Mesendoderm (in vitro differentiated cells): Measurements from ENCODE around the gene MTIF3.

Source experiments
- DNase-seq: peaks from one replicate; pipeline ENCODE4 v3.0.0; 2013
- H2AK5ac ChIP-seq: 2 replicates; pipeline ENCODE4 v1.6.1; 2013; ENCODE audit warnings: low read length, inconsistent platforms
- H2BK120ac ChIP-seq: 2 replicates; pipeline ENCODE4 v1.6.1; 2013; ENCODE audit warnings: low read depth, mild to moderate bottlenecking, low read length, moderate library complexity, mixed read lengths
- H2BK15ac ChIP-seq: replicated peaks from 2 replicates; pipeline ENCODE4 v1.6.1; 2013; ENCODE audit warnings: low read depth, mild to moderate bottlenecking, moderate library complexity
- H2BK5ac ChIP-seq: 2 replicates; pipeline ENCODE4 v1.6.1; 2013; ENCODE audit warnings: low read length, inconsistent platforms
- H3K18ac ChIP-seq: 2 replicates; pipeline ENCODE4 v1.6.1; 2013; ENCODE audit warnings: mild to moderate bottlenecking, low read length, mixed read lengths
- H3K23ac ChIP-seq: one replicate; pipeline ENCODE4 v1.6.1; 2013; ENCODE audit warnings: low read length
- H3K27ac ChIP-seq: 2 replicates; pipeline ENCODE4 v1.5.1; 2013; ENCODE audit warnings: low read depth, mild to moderate bottlenecking, inconsistent platforms, low read length, moderate library complexity
- H3K27me3 ChIP-seq: 2 replicates; pipeline ENCODE4 v1.6.1; 2013; ENCODE audit warnings: low read length, control low read depth, mild to moderate bottlenecking, inconsistent platforms; ENCODE audit not compliant: insufficient read depth, poor library complexity
- H3K36me3 ChIP-seq: 2 replicates; pipeline ENCODE4 v1.6.1; 2013; ENCODE audit warnings: low read length, inconsistent platforms; ENCODE audit not compliant: control insufficient read depth, insufficient read depth
- H3K4ac ChIP-seq: one replicate; pipeline ENCODE4 v1.6.1; 2013; ENCODE audit warnings: low read depth, mild to moderate bottlenecking, low read length, moderate library complexity
- H3K4me1 ChIP-seq: 2 replicates; pipeline ENCODE4 v1.6.1; 2013; ENCODE audit warnings: low read depth, low read length, inconsistent platforms; ENCODE audit not compliant: control insufficient read depth
- H3K4me2 ChIP-seq: 2 replicates; pipeline ENCODE4 v1.6.1; 2013; ENCODE audit warnings: low read length
- H3K4me3 ChIP-seq: 2 replicates; pipeline ENCODE4 v1.5.1; 2013; ENCODE audit warnings: mild to moderate bottlenecking, low read length
- H3K56ac ChIP-seq: one replicate; pipeline ENCODE4 v1.6.1; 2013; ENCODE audit warnings: low read length
- H3K79me1 ChIP-seq: 2 replicates; pipeline ENCODE4 v1.6.1; 2013; ENCODE audit warnings: low read length, inconsistent platforms
- H3K79me2 ChIP-seq: 2 replicates; pipeline ENCODE4 v1.6.1; 2013; ENCODE audit warnings: mild to moderate bottlenecking, low read length; ENCODE audit not compliant: control insufficient read depth, insufficient read depth
- H3K9ac ChIP-seq: 2 replicates; pipeline ENCODE4 v1.6.1; 2013; ENCODE audit warnings: low read length, inconsistent platforms
- H4K5ac ChIP-seq: one replicate; pipeline ENCODE4 v1.6.1; 2013; ENCODE audit warnings: low read length
- H4K8ac ChIP-seq: one replicate; pipeline ENCODE4 v1.6.1; 2013; ENCODE audit warnings: low read depth, mild to moderate bottlenecking, control low read depth, low read length, moderate library complexity
- WGBS: extraction: QIAGEN DNeasy Blood & Tissue Kit; methylation state at CpG from one replicate; pipeline ENCODE4 v1.1.7; 2013; ENCODE audit warnings: low lambda C conversion rate, missing lambda C conversion rate; ENCODE audit not compliant: insufficient coverage; ENCODE audit errors: extremely low coverage; 5-methylcytosine and 5-hydroxymethylcytosine counted together

The MTIF3 gene

DNA sequence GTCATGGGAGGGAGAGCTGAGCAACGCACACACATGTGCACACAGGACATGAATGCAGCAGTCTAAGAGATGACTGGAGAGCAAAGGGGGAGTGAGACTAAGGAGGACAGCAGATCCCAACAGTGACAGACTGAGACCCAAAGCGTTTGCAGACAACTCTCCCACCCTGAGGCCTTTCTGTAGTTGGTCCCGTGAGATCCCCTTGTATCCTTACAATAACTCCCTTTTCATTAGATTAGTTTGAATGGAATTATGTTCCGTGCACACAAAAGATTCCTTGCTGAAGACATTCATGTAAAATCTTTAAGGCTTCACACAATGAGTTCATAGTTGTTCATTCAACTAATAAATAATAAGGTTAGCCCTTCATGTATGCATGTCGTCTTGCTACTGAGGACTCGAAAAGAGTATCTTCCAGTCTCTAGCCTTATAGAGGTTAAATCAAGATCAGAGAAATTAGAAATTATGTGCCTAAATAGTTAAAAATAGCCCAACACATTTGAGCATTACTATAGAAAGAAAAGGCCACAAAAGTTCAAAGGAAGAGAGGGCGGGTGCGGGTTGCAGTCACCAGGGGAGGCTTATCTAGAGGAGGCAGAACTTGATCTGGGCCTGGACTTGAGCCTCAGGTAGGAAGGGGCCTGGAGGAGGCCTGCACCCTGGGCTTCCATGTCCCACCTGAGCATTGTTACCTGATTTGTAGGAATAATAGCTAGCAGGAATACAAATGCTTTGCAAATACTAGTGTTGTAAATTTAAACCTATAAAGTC, 29.1 kb downstream of the MTIF3 start:
- Histone ChIP-seq H3K27ac (no peak overlapping the region), H2BK5ac (no peak overlapping the region), H2AK5ac (no peak overlapping the region), H2BK120ac (no peak overlapping the region), H3K79me1 (peaks cover 8% of the 10 kb centered on the region), H3K56ac (no peak overlapping the region), H3K79me2 (peaks cover 2% of the 10 kb centered on the region), H3K9ac (no peak overlapping the region), H3K4me3 (no peak overlapping the region), H3K36me3 (no peaks in the 10 kb centered on the region), H3K23ac (no peak overlapping the region), H4K5ac (no peak overlapping the region), H4K8ac (no peak overlapping the region), H3K4me2 (no peak overlapping the region), H3K27me3 (no peaks in the 10 kb centered on the region), H3K4me1 (peaks cover 6% of the 10 kb centered on the region), H2BK15ac (no peak overlapping the region), H3K4ac (no peak overlapping the region), H3K18ac (no peak overlapping the region)
- WGBS, result no CpG with 5 or more reads among the region's 8 CpGs
- DNase-seq, result no peak

DNA sequence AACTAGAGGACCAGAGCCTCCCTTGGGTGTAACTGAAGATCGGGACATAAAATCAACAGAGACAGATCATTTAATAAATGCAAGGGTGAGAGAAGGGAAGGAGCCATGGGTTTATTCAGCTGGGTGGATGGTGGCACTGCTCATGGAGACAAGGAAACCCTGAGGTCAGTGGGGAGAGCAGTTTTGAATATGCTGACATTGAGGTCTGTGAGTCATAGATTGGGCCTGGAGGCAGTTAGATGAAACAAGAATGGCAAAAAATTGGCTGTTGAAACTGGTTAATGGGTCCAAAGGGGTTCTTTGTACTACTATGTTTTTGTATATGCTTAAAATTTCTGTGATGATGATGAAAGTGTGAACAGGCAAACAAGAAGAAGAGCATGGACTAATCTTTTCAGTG, 31.0 kb downstream of the MTIF3 start:
- no peak overlapping the region for H2BK5ac ChIP-seq
- H2AK5ac ChIP-seq, result no peak overlapping the region
- no peaks in the 10 kb centered on the region for H3K79me1 ChIP-seq
- H2BK120ac ChIP-seq, result no peak overlapping the region
- DNase-seq, result no peak
- no peak overlapping the region for H3K4me2 ChIP-seq
- H3K18ac ChIP-seq, result no peak overlapping the region
- H3K27me3 ChIP-seq, result no peaks in the 10 kb centered on the region
- H4K8ac ChIP-seq, result no peak overlapping the region
- no CpG with 5 or more reads among the region's 1 CpG for WGBS
- H3K4ac ChIP-seq, result no peak overlapping the region
- H3K9ac ChIP-seq, result no peak overlapping the region
- H3K56ac ChIP-seq, result no peak overlapping the region
- no peak overlapping the region for H4K5ac ChIP-seq
- no peak overlapping the region for H3K27ac ChIP-seq
- no peaks in the 10 kb centered on the region for H3K4me1 ChIP-seq
- H3K4me3 ChIP-seq, result no peak overlapping the region
- no peaks in the 10 kb centered on the region for H3K36me3 ChIP-seq
- H2BK15ac ChIP-seq, result no peak overlapping the region
- no peaks in the 10 kb centered on the region for H3K79me2 ChIP-seq
- no peak overlapping the region for H3K23ac ChIP-seq

DNA sequence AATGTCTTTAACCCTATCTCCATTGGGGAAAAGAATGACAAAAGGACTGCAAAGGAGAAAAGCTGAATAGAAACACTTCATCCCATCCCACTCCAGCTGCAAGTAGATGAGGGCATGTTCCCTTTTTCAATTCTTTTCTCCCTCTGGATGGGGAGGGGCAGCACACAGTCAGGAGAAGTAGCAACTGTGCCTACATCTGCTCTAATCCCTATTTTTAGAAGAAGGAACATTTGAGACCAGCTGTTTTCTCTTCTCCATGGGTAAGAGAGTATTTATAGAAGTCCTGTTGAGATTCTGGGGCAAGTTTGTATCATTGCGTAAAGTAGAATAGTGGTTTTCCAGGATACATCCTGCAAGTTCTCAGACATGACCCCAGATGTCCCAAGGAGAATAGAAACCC, 35.2 kb downstream of the MTIF3 start:
- Histone ChIP-seq H2AK5ac (no peak overlapping the region), H3K79me1 (no peaks in the 10 kb centered on the region), H3K4me1 (no peaks in the 10 kb centered on the region), H3K56ac (no peak overlapping the region), H3K27ac (no peak overlapping the region), H3K18ac (no peak overlapping the region), H3K4me2 (no peak overlapping the region), H3K23ac (no peak overlapping the region), H2BK120ac (no peak overlapping the region), H4K5ac (no peak overlapping the region), H3K27me3 (no peaks in the 10 kb centered on the region), H3K36me3 (no peaks in the 10 kb centered on the region), H3K4me3 (no peak overlapping the region), H3K79me2 (no peaks in the 10 kb centered on the region), H2BK5ac (no peak overlapping the region), H3K4ac (no peak overlapping the region), H4K8ac (no peak overlapping the region), H3K9ac (no peak overlapping the region), H2BK15ac (no peak overlapping the region)
- no CpG with 5 or more reads among the region's 1 CpG for WGBS
- DNase-seq, result no peak

DNA sequence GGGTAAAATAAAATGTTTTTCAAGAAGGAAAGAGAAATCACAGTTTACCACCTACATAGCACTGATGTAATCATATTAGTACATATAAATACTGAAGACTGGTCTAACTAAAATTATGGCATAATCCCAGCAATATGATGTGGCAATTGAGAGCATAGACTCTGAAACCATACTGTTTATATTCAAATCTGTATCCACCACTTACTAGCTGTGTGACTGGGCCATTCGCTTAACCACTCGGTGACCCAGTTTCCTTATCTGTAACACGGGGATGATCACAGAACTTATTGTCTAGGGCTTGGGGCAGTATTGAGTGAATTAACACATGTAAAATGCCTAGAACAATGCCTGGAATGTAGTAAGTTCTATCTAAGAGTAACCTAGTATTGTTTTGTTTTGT, 39.0 kb downstream of the MTIF3 start:
- H3K4me3 ChIP-seq, result no peak overlapping the region
- no peak overlapping the region for H2BK5ac ChIP-seq
- DNase-seq, result peak; percentile 68
- H3K4ac ChIP-seq, result no peak overlapping the region
- no peak overlapping the region for H3K18ac ChIP-seq
- H3K79me2 ChIP-seq, result no peaks in the 10 kb centered on the region
- H3K79me1 ChIP-seq, result no peaks in the 10 kb centered on the region
- no peak overlapping the region for H4K5ac ChIP-seq
- H3K36me3 ChIP-seq, result no peaks in the 10 kb centered on the region
- H3K9ac ChIP-seq, result no peak overlapping the region
- H3K56ac ChIP-seq, result no peak overlapping the region
- no peak overlapping the region for H3K4me2 ChIP-seq
- H3K23ac ChIP-seq, result no peak overlapping the region
- no peaks in the 10 kb centered on the region for H3K4me1 ChIP-seq
- H3K27me3 ChIP-seq, result no peaks in the 10 kb centered on the region
- no peak overlapping the region for H4K8ac ChIP-seq
- H3K27ac ChIP-seq, result no peak overlapping the region
- no peak overlapping the region for H2AK5ac ChIP-seq
- H2BK15ac ChIP-seq, result no peak overlapping the region
- no peak overlapping the region for H2BK120ac ChIP-seq
- no CpG with 5 or more reads among the region's 3 CpGs for WGBS

DNA sequence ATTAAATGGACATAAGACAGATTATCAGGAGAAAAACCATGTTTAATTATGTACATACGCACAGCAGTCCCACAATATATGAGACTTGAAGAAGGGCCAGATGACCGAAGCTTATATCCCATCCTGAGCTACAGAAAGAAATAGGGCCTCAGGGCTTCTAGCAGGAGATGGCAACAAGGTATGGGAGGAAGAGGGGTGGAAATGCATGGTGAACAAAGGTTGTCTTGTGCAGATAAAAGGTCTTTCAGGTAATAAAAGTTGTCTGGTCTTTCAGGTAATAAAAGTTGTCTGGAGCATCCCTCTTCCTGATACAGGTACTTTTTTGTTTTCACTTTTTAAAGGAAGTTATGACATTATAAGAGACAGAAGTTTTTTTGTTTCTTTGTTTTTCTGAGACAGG, 41.4 kb downstream of the MTIF3 start:
- H3K4me3 ChIP-seq, result no peak overlapping the region
- H3K9ac ChIP-seq, result no peak overlapping the region
- H2BK15ac ChIP-seq, result no peak overlapping the region
- no peaks in the 10 kb centered on the region for H3K27me3 ChIP-seq
- no peak overlapping the region for H4K5ac ChIP-seq
- WGBS, result no CpG with 5 or more reads among the region's 2 CpGs
- H3K4me2 ChIP-seq, result no peak overlapping the region
- no peak for DNase-seq
- H3K27ac ChIP-seq, result no peak overlapping the region
- no peaks in the 10 kb centered on the region for H3K4me1 ChIP-seq
- H3K79me2 ChIP-seq, result no peaks in the 10 kb centered on the region
- H2BK120ac ChIP-seq, result no peak overlapping the region
- H2AK5ac ChIP-seq, result no peak overlapping the region
- no peak overlapping the region for H3K56ac ChIP-seq
- no peak overlapping the region for H3K23ac ChIP-seq
- H3K79me1 ChIP-seq, result no peaks in the 10 kb centered on the region
- no peaks in the 10 kb centered on the region for H3K36me3 ChIP-seq
- H3K4ac ChIP-seq, result no peak overlapping the region
- no peak overlapping the region for H3K18ac ChIP-seq
- H2BK5ac ChIP-seq, result no peak overlapping the region
- H4K8ac ChIP-seq, result no peak overlapping the region

DNA sequence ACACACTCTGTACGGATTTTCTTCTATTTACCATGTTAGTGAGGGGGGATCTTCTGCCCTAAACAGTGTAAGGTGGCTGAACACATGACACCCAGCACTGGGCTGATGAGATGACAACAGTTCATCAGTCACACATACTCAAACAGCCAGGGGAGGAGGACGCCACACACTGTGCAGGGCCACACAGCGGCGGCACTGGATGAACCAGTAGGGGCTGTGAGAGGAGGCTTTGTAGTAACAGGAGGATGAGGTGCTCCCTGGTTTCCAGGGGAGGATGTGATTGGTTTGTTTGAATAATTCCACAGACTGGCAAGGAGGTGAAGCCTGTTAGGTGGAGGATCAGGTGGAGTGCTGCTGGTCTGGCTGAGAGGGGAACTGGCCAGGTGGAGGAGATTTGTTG, 42.3 kb downstream of the MTIF3 start:
- Histone ChIP-seq H4K8ac (no peak overlapping the region), H3K4me3 (no peak overlapping the region), H3K4me1 (peaks cover 2% of the 10 kb centered on the region), H3K4ac (no peak overlapping the region), H3K27ac (no peak overlapping the region), H3K56ac (no peak overlapping the region), H2BK15ac (no peak overlapping the region), H3K79me1 (no peaks in the 10 kb centered on the region), H3K36me3 (no peaks in the 10 kb centered on the region), H3K27me3 (no peaks in the 10 kb centered on the region), H2BK120ac (no peak overlapping the region), H3K23ac (no peak overlapping the region), H2BK5ac (no peak overlapping the region), H4K5ac (no peak overlapping the region), H2AK5ac (no peak overlapping the region), H3K18ac (no peak overlapping the region), H3K9ac (no peak overlapping the region), H3K4me2 (no peak overlapping the region), H3K79me2 (no peaks in the 10 kb centered on the region)
- no peak for DNase-seq
- WGBS, result no CpG with 5 or more reads among the region's 4 CpGs
